NCI-H748 (cell line): ENCODE results near the gene TSEN54.

Source experiments
- DNase-seq: peaks from one replicate; lab custom pipeline; 2025; ENCODE audit not compliant: unreplicated experiment; lab: John Stamatoyannopoulos, UW

Gene TSEN54

DNA sequence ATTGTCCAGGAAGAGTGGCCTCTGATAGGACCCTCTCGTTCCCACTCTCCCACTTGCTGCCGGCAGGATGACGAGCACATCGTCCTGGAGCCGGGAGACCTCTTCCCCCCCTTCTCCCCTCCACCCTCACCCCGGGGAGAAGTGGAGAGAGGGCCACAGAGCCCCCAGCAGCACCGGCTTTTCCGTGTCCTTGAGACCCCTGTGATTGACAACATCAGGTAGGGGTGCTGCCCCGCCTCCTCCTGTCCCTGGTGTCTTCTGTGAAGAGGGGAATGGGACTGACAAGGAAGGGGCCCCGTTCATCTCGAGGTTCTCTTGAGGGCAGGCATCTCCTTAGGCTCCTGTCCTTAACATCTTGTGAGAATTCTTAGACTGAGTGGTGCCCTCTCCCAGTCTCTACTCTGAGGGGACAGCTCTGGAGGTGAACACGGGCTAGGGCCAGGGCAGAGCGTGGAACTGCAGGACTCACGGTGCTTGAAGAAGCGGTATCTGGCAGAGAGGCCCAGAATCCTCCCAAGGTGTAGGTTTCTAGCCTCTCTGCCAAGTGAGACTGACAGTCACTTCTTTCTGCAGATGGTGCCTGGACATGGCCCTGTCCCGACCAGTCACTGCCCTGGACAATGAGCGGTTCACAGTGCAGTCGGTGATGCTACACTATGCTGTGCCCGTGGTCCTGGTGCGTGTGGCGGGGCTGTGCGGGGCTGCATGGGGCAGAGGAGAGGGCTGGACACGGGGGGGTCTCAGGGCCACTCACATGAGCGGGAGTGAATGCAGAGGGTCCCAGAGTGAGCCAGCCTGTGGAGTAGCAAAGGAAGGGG lies 27.4 kb upstream of the TSEN54 start:
- no peak for DNase-seq

DNA sequence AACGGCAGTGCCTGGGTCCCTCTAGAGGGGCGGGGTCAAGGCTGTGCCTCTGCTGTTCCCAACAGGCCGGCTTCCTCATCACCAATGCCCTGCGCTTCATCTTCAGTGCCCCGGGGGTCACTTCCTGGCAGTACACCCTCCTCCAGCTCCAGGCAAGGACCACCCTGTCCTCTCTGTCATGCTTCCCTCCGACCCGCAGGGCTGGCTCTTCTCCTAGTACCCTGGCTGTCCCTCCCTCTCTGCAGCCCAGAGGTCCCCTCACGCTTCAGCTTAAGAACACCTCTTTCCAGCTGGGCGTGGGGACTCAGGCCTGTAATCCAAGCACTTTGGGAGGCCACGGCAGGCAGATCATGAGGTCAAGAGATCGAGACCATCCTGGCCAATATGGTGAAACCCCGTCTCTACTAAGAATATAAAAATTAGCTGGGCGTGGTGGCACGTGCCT lies 26.8 kb upstream of the TSEN54 start:
- no peak for DNase-seq

DNA sequence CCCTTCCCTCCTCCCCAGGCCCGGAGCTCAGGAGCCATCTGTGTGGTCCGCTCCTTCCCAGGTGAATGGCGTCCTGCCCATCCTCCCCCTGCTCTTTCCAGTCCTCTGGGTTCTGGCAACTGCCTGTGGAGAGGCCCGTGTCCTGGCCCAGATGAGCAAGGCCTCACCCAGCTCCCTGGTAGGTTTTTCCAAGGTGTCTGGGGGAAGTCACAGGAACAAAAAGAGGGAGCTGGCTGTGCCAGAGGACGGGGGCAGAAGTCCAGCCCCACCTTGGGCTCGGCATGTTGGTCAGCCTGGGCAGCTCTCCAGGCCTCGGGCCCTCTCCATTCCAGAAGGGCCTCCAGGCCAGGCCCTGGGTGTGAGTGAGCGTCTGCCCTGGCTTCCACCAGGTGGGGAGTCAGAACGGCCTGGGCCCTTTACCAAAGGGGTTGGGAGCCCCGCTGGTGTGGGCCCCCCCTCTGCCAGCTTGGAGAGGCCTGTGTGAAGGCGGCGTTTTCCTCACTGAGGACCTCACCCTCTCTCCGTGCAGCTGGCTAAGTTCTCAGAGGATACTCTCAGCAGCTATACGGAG lies 26.1 kb upstream of the TSEN54 start:
- no peak for DNase-seq

DNA sequence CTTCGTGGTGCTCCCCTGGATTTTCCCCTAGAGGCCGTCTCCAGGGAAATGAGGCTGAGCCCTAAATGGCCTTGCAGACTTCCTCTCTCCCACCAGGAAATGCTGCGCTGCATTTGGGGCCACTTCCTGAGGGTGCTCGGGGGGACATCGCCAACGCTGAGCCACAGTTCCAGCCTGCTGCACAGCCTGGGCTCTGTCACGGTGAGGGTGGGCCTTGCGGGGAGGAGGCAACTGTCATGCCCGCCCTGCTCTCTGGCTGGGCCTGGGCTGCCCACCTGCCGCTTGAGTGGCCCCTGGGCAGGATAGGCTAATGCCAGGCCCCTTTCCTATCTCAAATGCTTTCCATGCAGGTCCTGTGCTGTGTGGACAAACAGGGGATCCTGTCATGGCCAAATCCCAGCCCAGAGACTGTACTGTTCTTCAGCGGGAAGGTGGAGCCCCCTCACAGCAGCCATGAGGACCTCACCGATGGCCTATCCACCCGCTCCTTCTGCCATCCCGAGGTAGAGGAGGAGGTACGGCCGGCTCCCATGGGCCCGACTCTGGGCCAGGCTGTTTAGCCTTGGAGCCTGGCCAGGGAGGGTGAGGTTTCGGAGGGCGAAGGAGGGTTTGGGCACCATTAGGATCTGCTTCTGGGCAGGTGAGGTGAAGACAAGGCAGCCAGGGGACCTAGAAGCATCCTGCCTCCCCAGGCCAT lies 25.2 kb upstream of the TSEN54 start:
- no peak for DNase-seq

DNA sequence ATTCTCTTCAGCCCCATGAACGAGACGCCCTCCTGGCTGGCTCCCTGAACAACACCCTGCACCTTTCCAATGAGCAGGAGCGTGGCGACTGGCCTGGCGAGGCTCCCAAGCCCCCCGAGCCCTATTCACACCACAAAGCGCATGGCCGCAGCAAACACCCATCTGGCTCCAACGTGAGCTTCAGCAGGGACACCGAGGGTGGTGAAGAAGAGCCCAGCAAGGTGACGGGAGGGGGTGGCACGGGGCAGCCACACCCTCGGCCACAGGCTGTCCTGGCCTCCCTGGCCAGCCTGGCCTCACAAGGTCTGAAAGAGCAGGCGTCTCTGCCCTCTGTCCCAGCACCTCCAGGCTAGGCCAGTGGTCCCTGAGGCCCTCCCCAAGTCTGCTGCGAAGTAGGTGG lies 24.6 kb upstream of the TSEN54 start:
- DNase-seq = no peak

DNA sequence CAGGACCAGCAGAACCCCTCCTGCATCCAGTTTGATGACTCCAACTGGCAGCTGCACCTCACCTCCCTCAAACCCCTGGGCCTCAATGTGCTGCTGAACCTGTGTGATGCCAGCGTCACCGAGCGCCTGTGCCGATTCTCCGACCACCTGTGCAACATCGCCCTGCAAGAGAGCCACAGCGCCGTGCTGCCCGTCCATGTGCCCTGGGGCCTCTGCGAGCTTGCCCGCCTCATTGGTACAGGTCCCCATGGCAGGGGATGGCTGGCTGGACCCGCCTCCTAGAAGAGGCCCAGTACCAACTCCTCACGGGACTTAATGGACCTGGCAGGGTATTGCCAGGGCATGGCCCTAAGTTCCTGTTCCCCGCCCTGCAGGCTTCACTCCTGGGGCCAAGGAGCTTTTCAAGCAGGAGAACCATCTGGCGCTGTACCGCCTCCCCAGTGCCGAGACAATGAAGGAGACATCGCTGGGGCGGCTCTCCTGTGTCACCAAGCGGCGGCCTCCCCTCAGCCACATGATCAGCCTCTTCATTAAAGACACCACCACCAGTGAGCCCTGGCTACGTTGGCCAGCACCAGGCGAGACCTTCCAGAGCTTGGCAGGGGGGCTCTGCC lies 23.7 kb upstream of the TSEN54 start:
- no peak for DNase-seq

DNA sequence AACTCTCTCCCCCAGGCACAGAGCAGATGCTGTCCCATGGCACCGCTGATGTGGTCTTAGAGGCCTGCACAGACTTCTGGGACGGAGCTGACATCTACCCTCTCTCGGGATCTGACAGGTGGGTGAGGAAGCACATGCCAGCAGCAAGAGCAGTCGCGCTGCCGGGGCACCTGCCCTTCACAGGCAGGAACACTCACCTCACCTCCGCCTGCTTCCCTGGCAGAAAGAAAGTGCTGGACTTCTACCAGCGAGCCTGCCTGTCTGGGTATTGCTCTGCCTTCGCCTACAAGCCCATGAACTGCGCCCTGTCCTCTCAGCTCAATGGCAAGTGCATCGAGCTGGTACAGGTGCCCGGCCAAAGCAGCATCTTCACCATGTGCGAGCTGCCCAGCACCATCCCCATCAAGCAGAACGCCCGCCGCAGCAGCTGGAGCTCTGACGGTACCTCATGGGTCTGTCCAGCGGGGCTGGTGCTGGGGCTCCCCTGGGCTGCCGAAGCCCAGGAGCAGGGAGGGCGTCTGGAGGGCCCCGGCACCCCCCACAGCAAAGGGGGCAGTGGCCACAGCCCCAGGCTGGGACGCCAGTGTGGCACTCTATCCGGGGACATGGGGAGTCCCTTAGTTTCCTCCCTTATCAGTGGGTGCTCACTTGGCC lies 22.7 kb upstream of the TSEN54 start:
- no peak for DNase-seq

DNA sequence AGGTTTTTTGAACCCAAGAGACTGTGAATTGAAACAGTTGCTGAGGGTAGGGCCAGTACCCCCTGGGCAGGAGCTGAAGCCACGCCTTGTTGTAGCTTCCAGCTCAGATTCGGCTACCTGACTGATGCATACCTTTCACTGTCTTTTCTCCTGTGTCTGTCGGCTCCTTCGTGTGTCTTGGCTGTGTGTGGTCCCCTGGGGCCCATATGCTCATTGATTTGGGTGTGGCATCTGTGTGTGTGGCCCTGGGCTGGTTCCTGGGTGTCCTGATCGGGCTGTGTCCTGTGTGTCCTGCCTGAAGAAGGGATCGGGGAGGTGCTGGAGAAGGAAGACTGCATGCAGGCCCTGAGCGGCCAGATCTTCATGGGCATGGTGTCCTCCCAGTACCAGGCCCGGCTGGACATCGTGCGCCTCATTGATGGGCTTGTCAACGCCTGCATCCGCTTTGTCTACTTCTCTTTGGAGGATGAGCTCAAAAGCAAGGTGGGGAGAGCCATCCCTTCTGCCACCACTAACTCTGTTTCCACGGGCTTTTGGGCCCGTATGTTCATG lies 21.9 kb upstream of the TSEN54 start:
- DNase-seq = no peak

DNA sequence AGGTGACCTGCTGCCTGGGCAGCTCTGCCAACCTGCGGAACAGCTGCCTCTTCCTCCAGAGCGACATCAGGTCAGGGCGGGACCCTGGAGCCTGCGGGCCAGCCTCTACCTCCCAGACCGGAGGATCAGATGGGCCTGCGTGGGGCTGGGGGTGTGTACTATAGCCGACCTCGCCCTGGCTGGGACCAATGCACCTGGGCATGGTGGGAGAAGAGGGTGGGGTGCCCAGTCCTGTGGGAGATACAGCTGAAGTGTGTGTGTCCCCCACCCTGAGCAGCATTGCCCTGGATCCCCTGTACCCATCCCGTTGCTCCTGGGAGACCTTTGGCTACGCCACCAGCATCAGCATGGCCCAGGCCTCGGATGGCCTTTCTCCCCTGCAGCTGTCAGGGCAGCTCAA lies 20.3 kb upstream of the TSEN54 start:
- DNase-seq = no peak

DNA sequence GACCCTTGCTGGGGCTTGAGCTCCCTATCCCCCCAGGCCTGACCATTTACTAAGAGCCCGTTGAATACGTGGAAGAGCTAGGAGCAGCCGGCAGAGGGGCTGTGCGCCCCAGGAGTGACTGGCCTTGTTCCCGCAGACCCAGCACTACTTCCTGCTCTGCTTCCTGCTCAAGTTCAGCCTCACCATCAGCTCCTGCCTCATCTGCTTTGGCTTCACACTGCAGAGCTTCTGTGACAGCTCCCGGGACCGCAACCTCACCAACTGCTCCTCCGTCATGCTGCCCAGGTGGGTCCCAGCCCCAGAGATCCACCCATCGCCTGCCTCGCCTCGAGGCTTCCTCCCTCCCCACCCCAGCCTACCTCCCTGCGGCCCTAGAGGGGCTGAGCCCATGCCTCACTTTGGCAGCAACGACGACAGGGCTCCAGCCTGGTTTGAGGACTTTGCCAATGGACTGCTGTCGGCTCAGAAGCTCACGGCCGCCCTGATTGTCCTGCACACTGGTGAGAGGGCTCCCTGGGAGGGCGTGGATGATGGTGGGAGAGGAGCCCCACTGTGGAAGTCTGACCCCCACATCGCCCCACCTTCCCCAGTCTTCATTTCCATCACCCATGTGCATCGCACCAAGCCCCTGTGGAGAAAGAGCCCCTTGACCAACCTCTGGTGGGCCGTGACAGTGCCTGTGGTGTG lies 18.1 kb upstream of the TSEN54 start:
- no peak for DNase-seq

DNA sequence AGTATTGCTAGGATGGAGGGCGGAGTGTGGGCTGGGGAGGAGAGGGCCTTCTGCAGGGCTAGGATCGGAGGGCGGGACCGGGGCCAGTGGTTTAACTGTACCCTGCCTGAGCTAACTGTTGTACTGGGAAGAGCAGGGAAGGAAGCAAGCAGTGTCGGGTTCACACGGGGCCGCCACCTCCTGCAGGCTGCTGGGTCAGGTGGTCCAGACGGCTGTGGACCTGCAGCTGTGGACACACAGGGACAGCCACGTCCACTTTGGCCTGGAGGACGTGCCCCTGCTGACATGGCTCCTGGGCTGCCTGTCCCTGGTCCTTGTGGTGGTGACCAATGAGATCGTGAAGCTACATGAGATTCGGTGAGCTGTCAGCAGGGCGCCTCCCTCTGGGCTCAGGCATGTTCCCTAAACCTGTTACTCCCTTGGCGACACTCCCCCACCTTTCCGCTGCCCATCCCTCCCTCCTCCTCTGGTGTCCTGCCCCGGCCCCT lies 17.6 kb upstream of the TSEN54 start:
- DNase-seq = no peak

DNA sequence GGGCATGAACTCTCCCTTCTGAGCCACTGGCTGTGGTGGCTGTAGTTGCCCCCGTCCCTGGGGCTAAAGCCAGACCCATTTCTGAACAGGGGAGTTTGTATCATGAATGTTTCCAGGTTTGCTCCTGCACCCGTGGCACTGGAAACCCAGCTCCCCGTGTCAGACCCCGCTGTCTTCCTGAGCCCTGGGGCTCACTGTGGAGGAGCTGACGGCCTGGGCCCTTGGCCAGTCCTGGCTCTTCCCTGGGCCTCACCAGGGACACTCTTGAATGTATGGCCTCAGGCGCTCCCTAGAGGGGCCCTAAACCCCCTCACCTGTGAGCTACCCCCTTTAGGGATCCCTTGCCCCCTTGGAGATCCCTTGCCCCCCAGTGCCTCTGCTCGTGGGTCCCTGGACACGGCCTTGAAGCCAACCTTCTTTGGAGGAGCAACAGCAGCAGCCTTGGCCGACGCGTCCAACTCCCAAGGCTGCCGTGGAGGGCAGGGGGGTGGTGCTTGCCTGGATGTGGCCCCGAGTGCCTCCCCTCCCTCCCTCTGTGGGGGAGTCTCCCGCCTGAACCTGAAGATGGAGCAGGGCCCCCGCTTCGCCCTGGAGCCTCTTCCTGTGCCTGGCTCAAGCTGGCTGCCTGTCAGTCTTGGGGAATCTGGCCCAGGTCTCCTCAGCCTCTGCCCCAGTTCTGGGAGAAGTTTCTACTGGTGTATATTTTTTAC lies 16.9 kb upstream of the TSEN54 start:
- no peak for DNase-seq

DNA sequence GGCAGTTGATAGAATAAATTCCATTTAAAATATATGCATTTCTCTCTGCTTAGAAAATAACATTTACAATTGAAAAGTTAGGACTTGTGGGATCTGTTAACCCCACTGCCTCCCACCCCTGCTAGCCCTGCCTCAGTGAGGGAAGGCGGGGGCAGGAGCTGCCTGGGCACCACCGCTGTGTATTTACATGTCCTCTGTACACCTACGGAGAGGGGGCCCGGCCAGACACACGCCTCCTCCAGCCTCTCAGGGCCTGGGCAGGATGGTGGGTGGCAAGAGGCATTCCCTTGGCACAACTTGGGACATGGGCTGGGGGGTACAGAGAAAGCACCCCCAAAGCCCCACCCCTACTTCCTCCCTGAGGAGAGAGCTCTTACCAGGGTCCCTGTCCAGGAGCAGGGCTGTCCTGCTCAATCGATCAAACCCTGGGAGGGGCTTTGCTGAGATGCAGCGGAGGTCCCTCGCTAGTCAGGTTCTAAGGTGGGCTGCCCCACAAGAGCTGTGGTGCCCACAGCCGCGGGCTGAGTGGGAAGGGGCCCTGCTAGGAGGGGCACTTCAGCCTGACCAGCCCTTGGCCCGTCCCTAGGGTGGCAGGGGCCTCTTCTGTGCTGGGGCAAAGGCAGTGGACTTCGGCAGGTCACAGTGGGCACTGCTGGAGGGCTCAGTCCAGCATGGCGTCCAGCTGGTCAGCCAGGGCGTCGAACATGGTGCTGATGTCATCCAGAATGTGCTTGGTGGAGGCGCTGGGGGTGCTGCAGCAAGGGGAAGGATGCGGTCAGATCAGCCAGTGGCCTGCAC lies 15.7 kb upstream of the TSEN54 start:
- DNase-seq = no peak

DNA sequence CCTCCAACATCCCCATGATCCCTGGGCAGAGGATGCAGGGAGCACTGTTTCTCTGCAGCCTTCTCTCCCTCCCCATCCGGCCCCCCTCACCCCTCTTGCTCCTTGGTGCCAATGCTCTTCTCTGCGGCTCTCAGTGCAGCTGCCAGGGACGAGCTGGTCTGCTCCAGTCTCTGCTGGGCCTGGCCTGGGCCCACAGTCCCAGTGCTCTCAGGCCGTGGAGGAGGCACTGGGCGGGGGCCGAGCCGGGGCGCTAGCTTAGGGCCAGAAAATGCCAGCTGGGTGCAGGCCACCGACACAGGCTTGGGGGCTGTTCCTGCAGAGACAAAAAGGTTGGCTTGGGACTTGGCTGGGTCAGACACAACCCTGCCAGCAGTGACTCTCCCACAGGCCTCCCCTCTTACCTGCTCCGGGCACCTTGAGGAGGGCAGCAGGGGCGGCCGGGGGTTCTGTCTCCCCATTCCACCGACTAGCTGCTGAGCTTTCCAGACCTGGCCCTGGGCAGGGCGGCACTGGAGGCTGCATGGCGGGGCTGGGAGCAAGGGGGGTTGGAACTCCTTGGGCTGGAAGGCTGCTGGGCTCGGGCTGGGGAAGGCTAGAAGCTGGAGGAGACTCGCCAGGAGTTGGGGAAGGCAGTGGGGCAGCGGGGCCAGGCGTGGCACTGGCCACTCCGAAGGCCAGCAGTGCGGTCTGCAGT lies 14.8 kb upstream of the TSEN54 start:
- no peak for DNase-seq

DNA sequence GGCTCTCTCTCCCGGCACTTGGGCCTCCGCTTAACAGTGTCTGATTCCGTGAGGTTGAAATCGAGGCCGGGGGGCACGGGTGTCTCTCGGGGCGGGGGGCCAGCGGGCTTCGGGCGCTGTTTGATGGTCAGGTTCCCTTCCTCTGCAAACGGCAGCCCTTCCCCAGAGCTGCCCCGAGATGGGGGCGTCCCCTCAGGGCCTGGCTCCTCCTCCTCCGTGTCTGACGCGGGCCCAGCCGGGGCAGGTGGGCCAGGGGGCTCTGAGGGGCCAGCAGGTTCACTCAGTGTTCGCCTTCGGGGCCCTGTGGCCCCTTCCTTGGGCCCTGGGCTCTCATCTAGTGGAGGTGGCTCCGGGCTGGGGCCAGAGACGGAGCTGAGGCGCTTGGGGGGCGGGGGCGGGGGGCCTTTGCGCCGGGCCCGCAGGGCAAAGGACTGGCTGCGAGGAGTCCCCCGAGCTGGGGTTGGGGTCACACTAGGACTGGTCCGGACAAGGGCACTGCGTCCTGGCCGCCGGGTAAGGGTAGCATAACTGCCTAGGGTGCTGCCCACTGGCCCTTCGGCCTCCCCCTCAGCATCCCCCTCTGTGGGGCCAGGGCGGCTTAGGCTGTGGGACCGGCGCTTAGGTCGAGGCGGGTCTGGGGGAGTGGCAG lies 14.1 kb upstream of the TSEN54 start:
- DNase-seq = no peak

DNA sequence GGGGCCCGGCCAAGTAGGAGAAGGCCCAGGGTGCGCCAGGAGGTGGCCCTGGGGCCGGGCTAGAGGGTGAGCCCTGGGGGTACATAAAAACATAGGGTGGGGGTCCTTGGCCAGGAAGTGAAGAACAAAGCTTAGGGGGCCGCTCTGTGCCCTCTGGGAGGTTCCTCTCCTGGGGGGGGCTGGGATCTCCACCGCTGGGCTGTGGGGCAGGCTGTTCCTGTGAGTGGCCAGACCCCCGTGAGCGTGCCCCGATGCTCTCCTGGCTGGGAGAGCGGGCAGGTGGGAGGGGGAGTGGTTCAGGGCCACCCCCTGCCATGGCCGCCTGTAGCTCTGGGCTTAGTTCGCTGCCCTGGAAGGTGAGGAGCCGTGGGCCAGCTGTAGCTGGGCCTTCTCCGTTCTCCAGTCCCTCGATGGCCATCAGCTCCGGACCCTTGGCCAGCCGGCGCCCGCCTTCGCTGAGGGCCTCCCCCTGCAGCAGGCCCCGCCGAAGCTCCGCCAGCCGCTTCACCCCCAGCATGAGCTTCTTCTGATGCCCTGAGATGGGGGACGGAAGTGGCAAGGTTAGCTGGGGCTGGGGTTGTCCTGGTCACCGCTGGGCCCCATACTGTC lies 13.5 kb upstream of the TSEN54 start:
- DNase-seq = no peak

DNA sequence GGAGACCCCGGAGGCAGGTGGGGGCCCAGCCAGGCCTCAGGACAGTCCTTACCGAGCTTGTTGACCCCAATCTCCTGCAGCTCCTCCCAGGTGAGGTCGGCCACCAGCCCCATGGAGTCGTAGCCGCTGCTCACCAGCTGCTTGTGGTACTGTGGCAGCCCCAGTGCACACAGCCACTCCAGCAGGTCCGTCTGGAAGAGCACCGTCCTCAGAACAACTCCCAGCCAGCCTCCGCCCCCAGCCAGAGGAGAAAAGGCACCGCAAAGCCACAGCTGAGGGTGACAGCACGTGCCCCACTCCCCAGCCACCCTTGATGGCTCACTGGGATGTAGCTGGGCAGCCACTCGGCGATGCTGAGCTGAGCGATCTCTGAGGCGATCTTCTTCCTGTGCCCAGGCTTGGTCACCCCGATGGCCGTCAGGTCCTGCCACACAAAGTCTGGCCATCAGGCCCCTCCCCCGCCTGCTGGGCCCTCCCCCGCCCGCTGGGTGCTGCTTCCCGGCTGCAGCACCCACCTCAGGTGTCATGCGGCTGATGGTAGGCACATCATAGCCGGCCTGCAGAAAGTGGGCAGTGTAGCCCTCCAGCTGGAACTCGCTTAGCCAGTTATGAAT lies 12.9 kb upstream of the TSEN54 start:
- DNase-seq = no peak
